ENCODE data around the gene CHRM5.
A peak's percentile ranks its signal among the peaks of the same experiment; 100 is the strongest.

Gene CHRM5

GRCh38 chr15:34065941-34066340 is 97.6 kb downstream of the CHRM5 start:
- no peaks in the 10 kb centered on the region for H3K9me3 ChIP-seq (ENCODE audit: control insufficient read depth, insufficient read depth, low read length)
- no peaks in the 10 kb centered on the region for H3K36me3 ChIP-seq (ENCODE audit: insufficient read depth, low read length)
- H3K9ac ChIP-seq (ENCODE audit: low read depth, low read length), result no peak overlapping the region
- H3K4me1 ChIP-seq (ENCODE audit: insufficient read depth, low read length), result no peaks in the 10 kb centered on the region

GRCh38 chr15:34070003-34070402 is 101.7 kb downstream of the CHRM5 start:
- Histone ChIP-seq H3K9ac (ENCODE audit: low read depth, low read length) (no peak overlapping the region), H3K36me3 (ENCODE audit: insufficient read depth, low read length) (no peaks in the 10 kb centered on the region), H3K9me3 (ENCODE audit: control insufficient read depth, insufficient read depth, low read length) (no peaks in the 10 kb centered on the region), H3K4me1 (ENCODE audit: insufficient read depth, low read length) (no peaks in the 10 kb centered on the region)

- Histone ChIP-seq H3K4me1 (ENCODE audit: insufficient read depth, low read length) (no peaks in the 10 kb centered on the region), H3K9me3 (ENCODE audit: control insufficient read depth, insufficient read depth, low read length) (no peaks in the 10 kb centered on the region), H3K36me3 (ENCODE audit: insufficient read depth, low read length) (no peaks in the 10 kb centered on the region), H3K9ac (ENCODE audit: low read depth, low read length) (no peak overlapping the region)
Measured at GRCh38 chr15:34076785-34077184, 108.5 kb downstream of the CHRM5 start.

GRCh38 chr15:34078900-34079299 is 110.6 kb downstream of the CHRM5 start:
- H3K9ac ChIP-seq (ENCODE audit: low read depth, low read length), result no peak overlapping the region

DNA sequence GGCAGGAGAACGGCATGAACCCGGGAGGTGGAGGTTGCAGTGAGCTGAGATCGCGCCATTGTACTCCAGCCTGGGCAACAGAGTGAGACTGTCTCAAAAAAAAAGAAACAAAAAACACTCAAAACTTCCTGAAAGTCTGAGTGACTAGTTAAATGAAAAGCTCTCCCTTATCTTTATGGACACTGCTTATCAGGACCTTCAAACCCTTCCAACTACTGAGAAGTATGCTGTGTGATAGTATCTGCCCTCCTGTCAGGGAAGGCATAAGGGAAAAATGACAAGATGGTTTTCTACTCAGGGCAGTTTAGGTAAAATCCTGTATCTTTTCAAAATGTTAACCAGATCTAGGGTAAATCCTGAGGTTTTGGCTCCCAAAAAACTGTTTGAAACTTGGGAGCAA is 111.6 kb downstream of the CHRM5 start:
- Histone ChIP-seq H3K36me3 (ENCODE audit: insufficient read depth, low read length) (no peaks in the 10 kb centered on the region), H3K9me3 (ENCODE audit: control insufficient read depth, insufficient read depth, low read length) (no peaks in the 10 kb centered on the region), H3K4me1 (ENCODE audit: insufficient read depth, low read length) (no peaks in the 10 kb centered on the region), H3K9ac (ENCODE audit: low read depth, low read length) (no peak overlapping the region)

More at GRCh38 chr15:34078900-34079299, 110.6 kb downstream of the CHRM5 start:
- no peaks in the 10 kb centered on the region for H3K4me1 ChIP-seq (ENCODE audit: insufficient read depth, low read length)
- H3K9me3 ChIP-seq (ENCODE audit: control insufficient read depth, insufficient read depth, low read length), result no peaks in the 10 kb centered on the region
- no peaks in the 10 kb centered on the region for H3K36me3 ChIP-seq (ENCODE audit: insufficient read depth, low read length)

GRCh38 chr15:34084086-34084485 is 115.8 kb downstream of the CHRM5 start:
- no peaks in the 10 kb centered on the region for H3K4me1 ChIP-seq (ENCODE audit: insufficient read depth, low read length)
- no peak overlapping the region for H3K9ac ChIP-seq (ENCODE audit: low read depth, low read length)
- H3K9me3 ChIP-seq (ENCODE audit: control insufficient read depth, insufficient read depth, low read length), result no peaks in the 10 kb centered on the region
- peaks cover 6% of the 10 kb centered on the region; the same call in 1 of the 2 replicates for H3K36me3 ChIP-seq (ENCODE audit: insufficient read depth, low read length)

DNA sequence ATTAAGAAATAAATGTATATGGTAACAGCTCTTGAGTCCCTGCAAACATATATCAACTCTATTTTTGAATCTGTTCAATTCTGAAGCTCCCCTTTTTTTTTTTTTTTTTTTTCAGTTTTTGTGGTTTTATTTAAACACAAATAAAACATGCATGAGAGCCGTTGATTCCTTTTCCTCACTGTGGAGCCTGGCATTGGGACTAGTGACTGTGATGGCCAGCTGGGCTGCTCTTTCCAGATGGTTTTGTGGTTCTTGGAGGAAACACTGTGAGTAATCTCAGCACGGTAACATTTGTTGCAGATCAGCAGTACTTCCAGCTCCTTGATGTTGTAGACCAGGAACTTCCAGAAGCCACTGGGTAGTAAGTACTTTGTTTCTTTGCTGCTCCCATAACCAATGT is 117.4 kb downstream of the CHRM5 start:
- no peaks in the 10 kb centered on the region for H3K4me1 ChIP-seq (ENCODE audit: insufficient read depth, low read length)
- no peak overlapping the region for H3K9ac ChIP-seq (ENCODE audit: low read depth, low read length)
- peaks cover 6% of the 10 kb centered on the region; the same call in 1 of the 2 replicates for H3K36me3 ChIP-seq (ENCODE audit: insufficient read depth, low read length)
- H3K9me3 ChIP-seq (ENCODE audit: control insufficient read depth, insufficient read depth, low read length), result no peaks in the 10 kb centered on the region

- Histone ChIP-seq H3K36me3 (ENCODE audit: insufficient read depth, low read length) (no peaks in the 10 kb centered on the region; the same call in none of the 2 replicates), H3K4me1 (ENCODE audit: insufficient read depth, low read length) (no peaks in the 10 kb centered on the region), H3K9ac (ENCODE audit: low read depth, low read length) (no peak overlapping the region), H3K9me3 (ENCODE audit: control insufficient read depth, insufficient read depth, low read length) (no peaks in the 10 kb centered on the region)
Measured at GRCh38 chr15:34099914-34100313, 131.6 kb downstream of the CHRM5 start.

DNA sequence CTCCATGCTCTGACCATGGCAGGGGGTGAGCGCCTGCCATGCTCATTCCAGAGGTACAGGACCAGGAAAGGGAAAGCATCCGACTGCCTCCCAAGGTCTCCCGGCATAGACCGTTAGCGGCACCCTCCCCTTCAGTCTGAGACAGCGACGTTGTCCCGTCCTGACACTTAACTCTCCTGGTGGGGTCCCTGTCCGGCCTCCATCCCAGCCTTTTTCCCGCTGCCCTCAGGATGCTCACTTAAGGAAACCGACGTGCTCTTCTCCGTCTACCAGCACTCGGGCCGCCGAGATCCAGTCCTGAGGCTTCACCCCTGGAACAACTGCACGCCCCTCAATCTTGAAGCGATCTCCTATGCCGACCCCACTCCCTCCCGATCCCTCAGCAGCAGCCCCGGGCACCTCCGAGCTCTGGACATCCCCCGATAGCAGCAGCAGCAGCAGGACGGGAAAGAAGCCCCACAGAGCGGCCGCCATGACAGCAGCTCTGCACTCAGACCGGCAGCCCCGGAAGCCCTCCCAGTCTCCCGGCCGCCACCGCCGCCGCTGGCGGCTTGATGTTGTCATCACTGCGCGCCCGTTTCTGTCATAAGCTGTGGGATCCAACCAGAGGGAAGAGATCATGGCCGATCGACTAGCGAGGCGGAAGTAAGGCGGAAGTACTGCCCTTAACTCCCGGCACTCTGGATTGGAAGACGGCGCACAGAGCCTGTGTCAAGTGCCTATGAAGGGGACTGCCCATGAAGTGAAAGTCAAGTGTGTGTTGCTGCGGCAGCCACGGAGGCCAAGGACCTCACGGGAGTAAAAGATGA is 133.3 kb downstream of the CHRM5 start, which contains the start of the genes EMC7 and PGBD4:
Gene EMC7, minus strand, starts transcription at position 497 of the 809 bp plus-strand sequence. Its CDS starts 23 bp downstream, at position 474.
Gene PGBD4, plus strand, starts transcription at position 718 of the 809 bp plus-strand sequence. CDS start 449 bp downstream, outside the sequence.
- peak within 1 kb of the TSS; percentile 74 for H3K9ac ChIP-seq (ENCODE audit: low read depth, low read length)
- no peaks in the 10 kb centered on the region; the same call in none of the 2 replicates for H3K36me3 ChIP-seq (ENCODE audit: insufficient read depth, low read length)
- no peaks in the 10 kb centered on the region for H3K9me3 ChIP-seq (ENCODE audit: control insufficient read depth, insufficient read depth, low read length)
- no peaks in the 10 kb centered on the region for H3K4me1 ChIP-seq (ENCODE audit: insufficient read depth, low read length)

DNA sequence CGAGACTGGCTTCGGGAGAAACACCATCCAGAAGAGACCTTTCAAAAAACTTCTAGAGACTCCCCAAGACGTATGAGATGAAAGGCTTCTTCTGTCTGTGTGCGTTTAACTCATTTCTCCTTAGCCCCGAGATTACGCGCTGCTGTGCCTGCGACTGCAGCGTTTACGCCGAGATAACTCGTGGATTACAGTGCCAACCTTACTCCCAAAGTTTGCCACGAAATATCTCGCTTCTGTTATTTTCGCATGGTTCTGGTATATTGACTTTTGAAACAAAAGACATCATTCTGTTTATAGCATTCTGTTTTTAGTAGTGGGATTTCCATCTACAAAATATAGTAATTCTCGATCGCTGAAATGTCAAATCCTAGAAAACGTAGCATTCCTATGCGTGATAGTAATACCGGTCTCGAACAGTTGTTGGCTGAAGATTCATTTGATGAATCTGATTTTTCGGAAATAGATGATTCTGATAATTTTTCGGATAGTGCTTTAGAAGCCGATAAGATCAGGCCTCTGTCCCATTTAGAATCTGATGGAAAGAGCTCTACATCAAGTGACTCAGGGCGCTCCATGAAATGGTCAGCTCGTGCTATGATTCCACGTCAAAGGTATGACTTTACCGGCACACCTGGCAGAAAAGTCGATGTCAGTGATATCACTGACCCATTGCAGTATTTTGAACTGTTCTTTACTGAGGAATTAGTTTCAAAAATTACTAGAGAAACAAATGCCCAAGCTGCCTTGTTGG is 134.1 kb downstream of the CHRM5 start:
- no peaks in the 10 kb centered on the region; the same call in none of the 2 replicates for H3K36me3 ChIP-seq (ENCODE audit: insufficient read depth, low read length)
- peak overlapping the region; percentile 74 for H3K9ac ChIP-seq (ENCODE audit: low read depth, low read length)
- no peaks in the 10 kb centered on the region for H3K9me3 ChIP-seq (ENCODE audit: control insufficient read depth, insufficient read depth, low read length)
- H3K4me1 ChIP-seq (ENCODE audit: insufficient read depth, low read length), result no peaks in the 10 kb centered on the region

GRCh38 chr15:34106423-34106822 is 138.1 kb downstream of the CHRM5 start:
- peaks cover 4% of the 10 kb centered on the region for H3K4me1 ChIP-seq (ENCODE audit: insufficient read depth, low read length)
- no peaks in the 10 kb centered on the region for H3K9me3 ChIP-seq (ENCODE audit: control insufficient read depth, insufficient read depth, low read length)
- H3K9ac ChIP-seq (ENCODE audit: low read depth, low read length), result no peak overlapping the region
- no peaks in the 10 kb centered on the region; the same call in 1 of the 2 replicates for H3K36me3 ChIP-seq (ENCODE audit: insufficient read depth, low read length)

DNA sequence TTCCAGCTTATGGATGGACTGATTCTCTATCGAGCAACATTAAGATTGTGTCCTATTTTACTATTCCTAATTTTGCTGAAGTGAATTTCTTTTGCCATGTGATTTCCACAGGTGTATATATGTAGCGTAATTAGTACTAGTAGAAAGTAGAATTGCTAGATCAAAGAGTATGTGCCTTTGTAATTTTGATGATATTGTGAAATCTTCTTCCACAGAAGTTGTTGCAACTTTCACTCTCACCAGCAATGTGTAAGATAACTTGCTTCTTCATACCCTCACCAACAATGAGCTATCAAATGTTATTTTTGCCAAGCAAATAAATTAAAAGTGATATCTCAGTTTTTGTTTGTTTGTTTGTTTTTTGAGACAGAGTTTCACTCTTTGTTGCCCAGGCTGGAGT is 139.0 kb downstream of the CHRM5 start:
- Histone ChIP-seq H3K4me1 (ENCODE audit: insufficient read depth, low read length) (peaks cover 6% of the 10 kb centered on the region), H3K36me3 (ENCODE audit: insufficient read depth, low read length) (no peaks in the 10 kb centered on the region; the same call in 1 of the 2 replicates), H3K9me3 (ENCODE audit: control insufficient read depth, insufficient read depth, low read length) (no peaks in the 10 kb centered on the region), H3K9ac (ENCODE audit: low read depth, low read length) (no peak overlapping the region)

DNA sequence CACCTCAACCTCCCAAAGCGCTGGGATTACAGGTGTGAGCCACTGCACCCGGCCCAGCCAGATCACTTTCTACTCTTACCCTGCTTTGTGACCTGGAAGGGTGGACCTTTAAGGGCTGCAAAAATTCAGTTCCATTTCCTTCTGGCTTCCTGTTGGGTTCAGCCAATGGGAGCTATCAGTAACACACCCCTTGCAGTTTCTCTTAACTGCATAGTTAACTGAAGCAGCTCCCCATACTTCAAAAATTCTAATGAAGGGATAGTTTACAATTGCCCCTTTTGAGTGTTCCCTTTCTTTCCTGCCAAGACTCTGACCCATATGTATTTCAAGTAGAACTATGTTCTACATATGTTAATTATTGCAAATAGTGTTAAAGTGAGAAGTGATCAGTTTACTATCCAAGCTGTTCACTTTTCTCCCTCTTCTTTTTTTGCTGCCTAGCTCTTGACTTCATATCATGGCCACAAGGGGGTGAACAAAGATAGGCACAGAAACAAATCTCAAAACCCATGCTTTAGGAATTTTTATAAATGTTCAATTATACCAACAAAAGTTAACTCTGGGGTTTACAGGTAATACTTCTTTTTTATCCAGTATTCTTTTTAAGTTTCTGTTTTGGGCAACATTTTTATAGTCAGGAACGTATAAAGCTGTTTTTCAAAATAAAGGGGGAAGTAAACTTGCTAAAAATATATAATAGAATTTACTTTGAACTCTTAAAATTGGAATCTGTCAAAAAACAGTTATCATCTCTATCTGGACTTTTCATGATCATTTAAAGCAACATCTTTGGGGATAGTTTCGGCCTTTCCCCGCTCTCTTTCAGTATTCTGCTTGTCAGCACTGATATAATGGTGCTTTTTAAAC is 141.7 kb downstream of the CHRM5 start:
- Histone ChIP-seq H3K4me1 (ENCODE audit: insufficient read depth, low read length) (peaks cover 6% of the 10 kb centered on the region), H3K9me3 (ENCODE audit: control insufficient read depth, insufficient read depth, low read length) (no peaks in the 10 kb centered on the region), H3K36me3 (ENCODE audit: insufficient read depth, low read length) (no peaks in the 10 kb centered on the region), H3K9ac (ENCODE audit: low read depth, low read length) (no peak overlapping the region)

- Histone ChIP-seq H3K4me1 (ENCODE audit: insufficient read depth, low read length) (peaks cover 6% of the 10 kb centered on the region), H3K9me3 (ENCODE audit: control insufficient read depth, insufficient read depth, low read length) (no peaks in the 10 kb centered on the region), H3K36me3 (ENCODE audit: insufficient read depth, low read length) (no peaks in the 10 kb centered on the region), H3K9ac (ENCODE audit: low read depth, low read length) (no peak overlapping the region)
Measured at GRCh38 chr15:34111488-34111887, 143.2 kb downstream of the CHRM5 start.

Measured in ES-I3 (cell line).